K562 (cell line): ENCODE data around the gene PRR11. TPM values are rescaled to one million over a fixed set of nuclear protein-coding genes. Genes with fewer than 3 reads are reported as not detected.

Source experiments
- ARID1B ChIP-seq: fragments of 450-650 bp; IDR thresholded peaks from 2 replicates; pipeline ENCODE4 v1.6.1; 2016; ENCODE audit warnings: antibody characterized with exemption, mild to moderate bottlenecking, inconsistent platforms
- BHLHE40 ChIP-seq: IDR thresholded peaks from 2 replicates; pipeline ENCODE4 v1.6.1; 2011; ENCODE audit warnings: low read length, improper control_type of control experiment
- E2F3 ChIP-seq: fragments of 250-450 bp; sonication (Bioruptor Pico); IDR thresholded peaks from 2 replicates; pipeline ENCODE4 v1.4.0; 2020; ENCODE audit warnings: mild to moderate bottlenecking
- EHMT2 ChIP-seq: fragments of 450-650 bp; IDR thresholded peaks from 2 replicates; pipeline ENCODE4 v1.6.1; 2018; ENCODE audit warnings: antibody characterized with exemption
- FOXK2 ChIP-seq, 2 experiments: fragments of 450-650 bp; IDR thresholded peaks in 1 of 2; conservative IDR thresholded peaks in 1 of 2; 2 replicates each; pipeline ENCODE4 v1.6.1; 2016; ENCODE audit warnings: low read depth in 2 of 2, mild to moderate bottlenecking in 1 of 2
- GABPB1 ChIP-seq: sonication (generic); formaldehyde crosslinking; IDR thresholded peaks from 2 replicates; pipeline ENCODE4 v1.8.0; 2022; ENCODE audit warnings: mild to moderate bottlenecking, missing genetic modification reagents
- KAT7 ChIP-seq: sonication (generic); formaldehyde crosslinking; IDR thresholded peaks from 2 replicates; pipeline ENCODE4 v1.8.0; 2022; ENCODE audit warnings: missing genetic modification reagents, mild to moderate bottlenecking, borderline replicate concordance
- MAX ChIP-seq: sonication (generic); formaldehyde crosslinking; IDR thresholded peaks from 2 replicates; pipeline ENCODE4 v1.9.0; 2022; ENCODE audit warnings: mild to moderate bottlenecking, missing genetic modification reagents
- MBD2 ChIP-seq: sonication (generic); IDR thresholded peaks from 2 replicates; pipeline ENCODE4 v1.6.1; 2016; ENCODE audit warnings: low read depth, borderline replicate concordance
- MXD1 ChIP-seq: fragments of 250-450 bp; sonication (Bioruptor Pico); IDR thresholded peaks from 2 replicates; pipeline ENCODE4 v1.8.0; 2021; ENCODE audit warnings: borderline replicate concordance, mild to moderate bottlenecking, moderate library complexity; ENCODE audit not compliant: poor library complexity, severe bottlenecking
- NBN ChIP-seq: fragments of 450-650 bp; IDR thresholded peaks from 2 replicates; pipeline ENCODE4 v1.6.1; 2016; ENCODE audit warnings: low read depth, mild to moderate bottlenecking
- SETDB1 ChIP-seq: IDR thresholded peaks from one replicate; pipeline ENCODE4 v1.6.1; 2012; ENCODE audit warnings: low read length, control low read depth, inconsistent platforms
- SMAD3 ChIP-seq: fragments of 450-650 bp; formaldehyde crosslinking; conservative IDR thresholded peaks from 2 replicates; pipeline ENCODE4 v1.4.0; 2020; ENCODE audit warnings: mild to moderate bottlenecking
- SP1 ChIP-seq: sonication (generic); formaldehyde crosslinking; IDR thresholded peaks from 2 replicates; pipeline ENCODE4 v1.8.1; 2022; ENCODE audit warnings: mild to moderate bottlenecking, missing genetic modification reagents
- SREBF1 ChIP-seq: fragments of 150-350 bp; IDR thresholded peaks from 2 replicates; pipeline ENCODE4 v1.6.1; 2014; ENCODE audit warnings: antibody characterized with exemption, low read depth, low read length, borderline replicate concordance
- STAT5A ChIP-seq: IDR thresholded peaks from 2 replicates; pipeline ENCODE4 v1.6.1; 2012; ENCODE audit warnings: low read length, inconsistent platforms, borderline replicate concordance
- ZBTB33 ChIP-seq: sonication (generic); formaldehyde crosslinking; IDR thresholded peaks from 2 replicates; pipeline ENCODE4 v1.8.1; 2023; ENCODE audit warnings: mild to moderate bottlenecking, missing genetic modification reagents
- ZNF143 ChIP-seq: sonication (generic); formaldehyde crosslinking; IDR thresholded peaks from 2 replicates; pipeline ENCODE4 v1.9.0; 2022; ENCODE audit warnings: mild to moderate bottlenecking, missing genetic modification reagents
- ZNF655 ChIP-seq: fragments of 250-450 bp; sonication (Bioruptor Pico); IDR thresholded peaks from 2 replicates; pipeline ENCODE4 v1.5.0; 2021
- ZNF75A ChIP-seq: fragments of 450-650 bp; formaldehyde crosslinking; IDR thresholded peaks from 2 replicates; pipeline ENCODE4 v1.4.0; 2020; ENCODE audit warnings: mild to moderate bottlenecking
- polyA plus RNA-seq, 8 experiments: library from polyadenylated mRNA; depleted of rRNA in 4 of 8; stranded (reverse) in 5 of 8; unstranded in 3 of 8; fragments of >200 nt; fragmentation: Nextera tagmentation in 2 of 8; fragmentation: Illumina TruSeq in 1 of 8; extraction: Ambion mirVana in 2 of 8; extraction: Trizol in 1 of 8; gene quantifications; 2 replicates each; pipeline versions ENCODE4 v1.2.1 to v1.2.3, GENCODE V29; 2011 to 2014; ENCODE audit warnings: inconsistent platforms in 1 of 8, missing spikeins in 1 of 8
- total RNA-seq, 7 experiments: library from RNA; depleted of rRNA in 6 of 7; stranded (reverse); fragments of >200 nt in 6 of 7; fragmentation: Illumina TruSeq in 2 of 7; extraction: Trizol in 2 of 7; gene quantifications; 2 replicates each; pipeline versions ENCODE4 v1.2.1 to v1.2.3, GENCODE V29; 2011 to 2021; ENCODE audit warnings: low replicate concordance in 1 of 7
- TF ChIP-seq, protein P1 (sequence below), 3 experiments: IDR thresholded peaks in 2 of 3; conservative IDR thresholded peaks in 1 of 3; 2 replicates each; pipeline ENCODE4 v1.5.1; 2011 to 2012; ENCODE audit warnings: low read length in 3 of 3, mild to moderate bottlenecking in 3 of 3, control low read depth in 2 of 3, improper control_type of control experiment in 1 of 3, inconsistent platforms in 1 of 3, low read depth in 1 of 3, mixed read lengths in 1 of 3, moderate library complexity in 1 of 3; ENCODE audit not compliant: insufficient read depth in 2 of 3
- TF ChIP-seq, protein P2 (sequence below): fragments of 250-450 bp; sonication (Bioruptor Pico); IDR thresholded peaks from 2 replicates; pipeline ENCODE4 v1.9.0; 2021; ENCODE audit warnings: mild to moderate bottlenecking

PRR11 gene
- total and polyA plus RNA-seq, 9 of the 15 experiments (the other 6 are each of a cell fraction or from before 2014, with no cell fraction given) = 13.3 to 75.2 (median 46.4) TPM

DNA sequence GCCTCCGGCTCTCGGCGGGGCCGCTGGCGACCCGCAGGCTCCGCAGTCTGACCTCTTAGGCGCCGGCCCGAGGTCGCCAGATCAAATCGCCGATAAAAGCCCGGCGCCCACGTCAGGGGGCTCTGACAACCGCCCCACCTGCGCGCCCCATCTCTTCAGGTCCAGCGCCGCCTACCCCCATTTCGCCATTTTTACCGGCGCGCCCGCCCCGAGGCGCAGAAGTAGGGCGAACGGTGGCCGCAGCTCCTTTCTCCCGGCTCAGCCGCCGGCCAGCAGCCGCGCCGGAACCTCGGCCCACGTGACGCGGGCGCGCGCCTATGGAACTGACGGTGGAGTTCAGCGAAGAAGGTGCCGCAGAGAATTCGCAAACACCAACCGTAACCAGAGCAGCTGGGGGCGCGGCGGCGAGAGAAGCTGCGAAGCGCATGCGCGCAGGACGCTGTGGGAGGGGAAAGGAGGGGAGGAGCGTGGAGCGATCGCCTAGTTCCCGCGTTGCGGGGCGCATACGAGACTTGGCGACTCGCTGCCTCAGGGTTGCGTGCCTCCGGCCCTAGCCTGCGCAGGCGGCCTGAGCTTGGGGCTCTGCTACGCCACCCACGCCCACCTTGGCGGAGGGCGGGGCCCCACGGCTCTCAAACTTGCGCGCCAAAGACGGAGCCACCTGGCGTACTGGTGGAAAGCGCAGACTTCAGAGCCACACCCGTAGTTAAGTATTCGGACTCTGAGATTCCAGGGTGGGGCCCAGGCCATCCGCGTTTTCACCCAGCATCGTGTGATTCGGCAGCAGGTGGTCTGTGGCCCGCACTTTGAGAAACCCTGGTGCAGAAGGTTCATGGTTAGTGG is 48.9 kb upstream of the PRR11 start, which contains the start of gene TRIM37 (continued):
- TF ChIP-seq EHMT2 (no peak), SETDB1 (no peak), SREBF1 (peak; percentile 20; the same call in 1 of the 2 replicates), NBN (peak; percentile 20), MAX (CRISPR knock-in tag) (peak; percentile 96), ZNF143 (CRISPR knock-in tag) (no peak), KAT7 (CRISPR knock-in tag) (peak; percentile 96; the same call in 1 of the 2 replicates), ZNF75A (CRISPR knock-in tag) (no peak), E2F3 (CRISPR knock-in tag) (peak; percentile 93), ZNF655 (CRISPR knock-in tag) (no peak), ZBTB33 (CRISPR knock-in tag) (peak; percentile 83), GABPB1 (CRISPR knock-in tag) (peak; percentile 86), MXD1 (CRISPR knock-in tag) (peak; percentile 34), MBD2 (no peak; the same call in 1 of the 2 replicates), BHLHE40 (peak; percentile 68), STAT5A (no peak), SMAD3 (CRISPR knock-in tag) (no peak), SP1 (CRISPR knock-in tag) (peak; percentile 96), ARID1B (peak; percentile 22), FOXK2 (conservative IDR thresholded peaks at IDR 0.05 in 1 of 2, IDR thresholded peaks at IDR 0.05 in 1 of 2; ENCODE audit: low read depth in 2 of 2) (peak in 1 of 2 experiments; percentile 70; a peak in 2 of 4 replicates)
- TF ChIP-seq, protein P1, sequence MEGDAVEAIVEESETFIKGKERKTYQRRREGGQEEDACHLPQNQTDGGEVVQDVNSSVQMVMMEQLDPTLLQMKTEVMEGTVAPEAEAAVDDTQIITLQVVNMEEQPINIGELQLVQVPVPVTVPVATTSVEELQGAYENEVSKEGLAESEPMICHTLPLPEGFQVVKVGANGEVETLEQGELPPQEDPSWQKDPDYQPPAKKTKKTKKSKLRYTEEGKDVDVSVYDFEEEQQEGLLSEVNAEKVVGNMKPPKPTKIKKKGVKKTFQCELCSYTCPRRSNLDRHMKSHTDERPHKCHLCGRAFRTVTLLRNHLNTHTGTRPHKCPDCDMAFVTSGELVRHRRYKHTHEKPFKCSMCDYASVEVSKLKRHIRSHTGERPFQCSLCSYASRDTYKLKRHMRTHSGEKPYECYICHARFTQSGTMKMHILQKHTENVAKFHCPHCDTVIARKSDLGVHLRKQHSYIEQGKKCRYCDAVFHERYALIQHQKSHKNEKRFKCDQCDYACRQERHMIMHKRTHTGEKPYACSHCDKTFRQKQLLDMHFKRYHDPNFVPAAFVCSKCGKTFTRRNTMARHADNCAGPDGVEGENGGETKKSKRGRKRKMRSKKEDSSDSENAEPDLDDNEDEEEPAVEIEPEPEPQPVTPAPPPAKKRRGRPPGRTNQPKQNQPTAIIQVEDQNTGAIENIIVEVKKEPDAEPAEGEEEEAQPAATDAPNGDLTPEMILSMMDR (IDR thresholded peaks at IDR 0.05 in 2 of 3, conservative IDR thresholded peaks at IDR 0.05 in 1 of 3; ENCODE audit: insufficient read depth in 2 of 3, low read depth in 1 of 3, low read length in 3 of 3) = peak in 2 of 3 experiments; percentile 21 to 28; a peak in 3 of 6 replicates
- TF ChIP-seq, protein P2, sequence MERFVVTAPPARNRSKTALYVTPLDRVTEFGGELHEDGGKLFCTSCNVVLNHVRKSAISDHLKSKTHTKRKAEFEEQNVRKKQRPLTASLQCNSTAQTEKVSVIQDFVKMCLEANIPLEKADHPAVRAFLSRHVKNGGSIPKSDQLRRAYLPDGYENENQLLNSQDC = no peak
